ENCODE results near the gene MKRN2.
A peak's percentile ranks its signal among the peaks of the same experiment; 100 is the strongest.
"Not testable (repeated sequence)": the region's sequence is repeated elsewhere in the genome, so short reads cannot be mapped to it uniquely, and the experiment has no call there.

MKRN2 gene

GRCh38 chr3:12588039-12589009 lies 31.4 kb downstream of the MKRN2 start:
- DNase-seq = no peak

DNA sequence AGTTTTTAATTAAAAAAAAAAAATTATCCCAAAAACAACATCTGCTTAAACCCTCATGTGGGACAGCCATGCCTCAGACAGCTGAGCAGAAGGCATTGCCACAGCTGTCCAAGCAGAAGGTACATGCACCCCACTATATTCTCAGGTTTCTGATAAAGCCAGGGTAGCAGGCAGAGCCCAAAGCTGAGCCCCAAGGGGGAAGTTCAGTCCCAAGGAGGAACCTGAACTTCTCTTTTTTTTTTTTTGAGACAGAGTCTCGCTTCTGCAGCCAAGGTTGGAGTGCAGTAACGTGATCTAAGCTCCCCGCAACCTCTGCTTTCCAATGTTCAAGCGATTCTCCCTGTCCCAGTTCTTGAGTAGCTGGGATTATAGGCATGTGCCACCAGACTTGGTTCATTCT lies 33.2 kb downstream of the MKRN2 start:
- no peak for DNase-seq

- DNase-seq = no peak
Observed at GRCh38 chr3:12591456-12591855, 34.6 kb downstream of the MKRN2 start.

- DNase-seq = no peak
Observed at GRCh38 chr3:12591997-12592715, 35.3 kb downstream of the MKRN2 start.

DNA sequence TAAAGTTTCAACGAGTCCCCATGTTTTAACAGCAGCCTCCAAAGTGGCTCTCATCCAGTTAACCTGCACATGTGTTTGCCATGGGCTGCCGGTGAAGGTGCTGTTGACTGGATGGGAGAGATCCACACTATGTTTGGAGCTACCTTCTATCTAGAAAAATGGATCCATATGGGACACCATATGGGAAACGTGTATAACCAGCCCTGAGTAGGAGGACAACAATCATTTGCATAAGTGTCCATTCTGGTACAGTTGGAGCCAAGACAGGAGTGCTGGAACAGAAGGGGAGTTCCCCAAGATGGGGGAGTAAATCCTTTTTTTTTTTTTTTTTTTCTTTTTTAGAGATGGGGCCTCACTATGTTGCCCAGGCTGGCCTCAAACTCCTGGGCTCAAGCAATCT lies 36.6 kb downstream of the MKRN2 start:
- DNase-seq = no peak

GRCh38 chr3:12598890-12599289 lies 42.0 kb downstream of the MKRN2 start:
- DNase-seq = no peak

DNA sequence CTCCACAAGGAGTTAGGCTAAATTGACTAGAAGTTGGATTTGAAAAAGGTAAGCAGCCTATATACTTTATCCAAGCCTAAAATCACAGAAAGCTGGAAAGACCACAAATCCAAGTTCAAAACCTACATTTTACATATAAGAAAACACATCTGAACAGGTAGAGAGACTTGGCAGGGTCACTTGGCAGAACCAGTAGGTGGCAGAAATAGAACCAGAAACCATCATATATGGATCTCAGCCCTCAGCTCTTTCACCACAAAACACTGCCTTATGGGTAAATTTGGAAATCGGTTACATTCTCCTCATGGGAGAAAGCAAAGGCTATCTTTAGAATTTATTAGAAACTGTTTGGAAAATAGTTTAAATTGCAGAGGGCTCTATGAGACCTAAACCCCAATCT lies 44.2 kb downstream of the MKRN2 start:
- DNase-seq = no peak

DNA sequence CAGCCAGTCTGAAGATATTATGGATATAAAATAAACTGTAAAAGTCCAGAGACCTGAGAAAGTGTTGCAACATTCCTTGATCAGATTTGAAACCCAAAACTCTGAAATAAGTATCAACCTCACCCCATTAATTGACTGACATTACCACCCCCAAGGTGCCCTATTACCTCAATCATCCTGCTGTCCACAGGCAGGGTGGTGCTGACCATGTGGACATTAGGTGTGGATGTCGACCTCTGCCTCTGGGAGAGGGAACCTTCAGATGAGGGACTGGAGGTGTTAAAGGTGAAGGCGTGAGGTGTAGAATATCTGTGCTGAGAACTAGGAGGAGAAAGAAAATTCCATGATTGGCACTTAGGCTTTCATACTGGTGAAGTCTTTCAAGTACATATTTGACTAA lies 47.1 kb downstream of the MKRN2 start:
- no peak for DNase-seq

GRCh38 chr3:12608376-12608775 lies 51.5 kb downstream of the MKRN2 start:
- no peak for DNase-seq

DNA sequence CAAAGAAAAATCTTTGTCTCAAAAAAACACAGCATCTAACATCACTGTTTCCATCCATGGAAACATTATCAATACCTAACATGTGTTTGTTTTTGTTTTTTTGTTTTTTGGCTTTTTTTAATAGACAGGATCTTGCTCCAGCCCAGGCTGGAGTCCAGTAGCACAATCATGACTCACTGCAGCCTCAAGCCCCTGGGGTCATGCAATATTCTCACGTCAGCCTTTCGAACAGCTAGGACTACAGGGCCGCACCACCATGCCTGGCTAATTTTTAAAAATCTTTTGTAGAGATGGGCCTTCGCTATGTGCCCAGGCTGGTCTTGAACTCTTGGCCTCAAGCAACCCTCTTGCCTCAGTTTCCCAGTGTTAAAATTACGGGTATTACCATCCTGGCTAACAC lies 54.2 kb downstream of the MKRN2 start:
- DNase-seq = no peak

- no peak for DNase-seq
Observed at GRCh38 chr3:12612514-12613226, 55.8 kb downstream of the MKRN2 start.

DNA sequence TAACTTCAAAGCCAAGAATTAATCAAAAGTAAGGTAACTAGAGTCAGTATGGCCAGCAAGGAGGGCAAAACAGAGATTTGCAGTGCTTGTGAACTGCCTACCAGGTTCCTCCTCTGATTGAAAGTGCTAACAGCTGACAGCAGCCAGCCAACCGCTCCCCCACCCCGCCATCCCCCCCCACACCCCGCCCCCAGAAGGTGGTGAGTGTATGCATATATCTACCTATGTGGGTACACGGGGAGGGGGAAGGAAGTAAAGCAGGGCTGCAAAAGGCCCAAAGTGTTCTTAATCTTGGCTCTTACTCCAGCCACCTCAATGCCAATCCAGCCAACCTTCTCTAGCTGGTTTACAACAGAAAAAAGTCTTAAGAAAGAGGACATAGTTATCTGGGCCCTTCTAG lies 56.4 kb downstream of the MKRN2 start:
- DNase-seq = no peak

GRCh38 chr3:12615266-12615665 lies 58.4 kb downstream of the MKRN2 start:
- no peak for DNase-seq

- DNase-seq = peak in 10 of 51 donors; percentile 2 to 29 (median 8)
Observed at GRCh38 chr3:12618426-12618825, 61.5 kb downstream of the MKRN2 start.

GRCh38 chr3:12620305-12620704 lies 63.4 kb downstream of the MKRN2 start:
- no peak for DNase-seq

- no peak for DNase-seq
Observed at GRCh38 chr3:12620729-12621128, 63.8 kb downstream of the MKRN2 start.

- no peak for DNase-seq
Observed at GRCh38 chr3:12622335-12622734, 65.4 kb downstream of the MKRN2 start.

- DNase-seq = no peak
Observed at GRCh38 chr3:12624056-12624455, 67.2 kb downstream of the MKRN2 start.

DNA sequence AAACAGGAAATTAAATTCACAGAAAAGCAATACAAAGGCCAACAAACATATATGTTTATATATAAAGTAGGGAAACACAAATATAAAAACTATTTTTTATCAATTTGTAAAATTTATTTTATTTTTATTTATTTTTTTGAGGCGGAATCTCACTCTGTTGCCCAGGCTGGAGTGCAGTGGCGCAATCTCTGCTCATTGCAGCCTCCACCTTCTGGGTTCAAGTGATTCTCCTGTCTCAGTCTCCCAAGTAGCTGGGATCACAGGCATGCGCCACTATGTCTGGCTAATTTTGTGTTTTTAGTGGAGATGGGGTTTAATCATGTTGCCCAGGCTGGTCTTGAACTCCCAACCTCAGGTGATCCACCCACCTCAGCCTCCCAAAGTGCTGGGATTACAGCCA lies 68.1 kb downstream of the MKRN2 start:
- not testable (repeated sequence) for DNase-seq

- no peak for DNase-seq
Observed at GRCh38 chr3:12627370-12627769, 70.5 kb downstream of the MKRN2 start.

DNA sequence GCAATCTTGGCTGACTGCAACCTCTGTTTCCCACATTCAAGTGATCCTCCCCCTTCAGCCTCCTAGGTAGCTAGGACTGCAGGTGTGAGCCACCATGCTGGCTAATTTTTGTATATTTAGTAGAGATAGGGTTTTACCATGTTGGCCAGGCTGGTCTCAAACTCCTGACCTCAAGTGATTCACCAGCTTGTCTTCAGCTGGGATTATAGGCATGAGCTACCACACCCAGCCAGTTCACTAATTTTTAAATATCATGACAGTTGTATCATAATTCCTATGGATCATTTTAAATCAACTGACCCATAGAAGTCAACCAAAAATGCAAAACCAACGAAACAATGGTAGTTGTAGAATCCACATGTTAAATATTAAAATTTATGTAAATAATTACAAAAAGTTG lies 71.9 kb downstream of the MKRN2 start:
- no peak for DNase-seq

DNA sequence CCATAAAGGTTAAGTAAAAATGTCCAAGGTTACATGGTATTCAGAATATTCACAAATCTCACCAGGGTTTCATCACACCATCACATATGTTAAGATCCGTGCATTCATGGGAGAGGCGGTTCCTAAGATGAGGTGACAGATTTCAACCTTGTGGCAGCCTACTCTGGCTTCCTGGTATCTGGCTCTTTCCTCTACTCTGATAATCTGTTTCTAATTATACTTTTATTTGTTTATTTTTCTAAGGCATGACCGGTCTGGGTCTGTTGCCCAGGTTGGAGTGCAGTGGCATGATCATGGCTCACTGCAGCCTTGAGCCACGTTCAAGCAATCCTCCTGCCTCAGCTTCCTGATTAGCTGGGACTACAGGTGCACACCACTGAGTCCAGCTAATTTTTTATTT lies 72.7 kb downstream of the MKRN2 start:
- DNase-seq = no peak
